H9 (cell line): Measurements from ENCODE around the gene F7. TPM values are rescaled to one million over a fixed set of nuclear protein-coding genes. Genes with fewer than 3 reads are reported as not detected.

Experiments used
- DNase-seq: peaks from one replicate; pipeline ENCODE4 v3.0.0-alpha.2; 2017
- H2AFZ ChIP-seq: one replicate; pipeline ENCODE4 v1.6.1; 2013; ENCODE audit warnings: mild to moderate bottlenecking, low read length, control low read depth, moderate library complexity
- H2AK5ac ChIP-seq: 2 replicates; pipeline ENCODE4 v1.6.1; 2013; ENCODE audit warnings: low read length, control low read depth, mixed read lengths; ENCODE audit not compliant: insufficient read length
- H2BK120ac ChIP-seq: one replicate; pipeline ENCODE4 v1.6.1; 2013; ENCODE audit warnings: low read depth, mild to moderate bottlenecking, low read length, control low read depth, inconsistent platforms; ENCODE audit not compliant: poor library complexity, severe bottlenecking
- H2BK12ac ChIP-seq: 2 replicates; pipeline ENCODE4 v1.6.1; 2013; ENCODE audit warnings: low read length, control low read depth, mixed read lengths, low read depth; ENCODE audit not compliant: insufficient read length
- H2BK15ac ChIP-seq: 2 replicates; pipeline ENCODE4 v1.6.1; 2013; ENCODE audit warnings: low read depth, low read length, control low read depth
- H2BK20ac ChIP-seq: one replicate; pipeline ENCODE4 v1.6.1; 2013; ENCODE audit warnings: low read depth, mild to moderate bottlenecking, low read length, control low read depth, inconsistent platforms; ENCODE audit not compliant: poor library complexity, severe bottlenecking
- H2BK5ac ChIP-seq: 2 replicates; pipeline ENCODE4 v1.6.1; 2013; ENCODE audit warnings: low read length, control low read depth, mixed read lengths; ENCODE audit not compliant: insufficient read length
- H3K14ac ChIP-seq: 2 replicates; pipeline ENCODE4 v1.6.1; 2013; ENCODE audit warnings: low read length, control low read depth; ENCODE audit not compliant: insufficient read depth
- H3K18ac ChIP-seq: 2 replicates; pipeline ENCODE4 v1.6.1; 2013; ENCODE audit warnings: low read depth, mild to moderate bottlenecking, mixed read lengths, low read length, control low read depth; ENCODE audit not compliant: insufficient read length
- H3K23ac ChIP-seq: 2 replicates; pipeline ENCODE4 v1.6.1; 2013; ENCODE audit warnings: low read length, control low read depth, mixed read lengths, low read depth; ENCODE audit not compliant: insufficient read length
- H3K23me2 ChIP-seq: 2 replicates; pipeline ENCODE4 v1.6.1; 2013; ENCODE audit warnings: low read depth, mild to moderate bottlenecking, mixed read lengths, low read length, control low read depth; ENCODE audit not compliant: insufficient read length, poor library complexity, severe bottlenecking
- H3K27ac ChIP-seq: 2 replicates; pipeline ENCODE4 v1.5.1; 2013; ENCODE audit warnings: low read length, control low read depth, mixed read lengths, low read depth; ENCODE audit not compliant: insufficient read length
- H3K27me3 ChIP-seq: 2 replicates; pipeline ENCODE4 v1.6.1; 2013; ENCODE audit warnings: low read length, control low read depth, inconsistent platforms; ENCODE audit not compliant: insufficient read depth
- H3K4ac ChIP-seq: 2 replicates; pipeline ENCODE4 v1.6.1; 2013; ENCODE audit warnings: low read depth, mild to moderate bottlenecking, control low read depth, inconsistent platforms, low read length, moderate library complexity
- H3K4me1 ChIP-seq: 2 replicates; pipeline ENCODE4 v1.6.1; 2013; ENCODE audit warnings: low read length, control low read depth, inconsistent platforms; ENCODE audit not compliant: insufficient read depth
- H3K4me2 ChIP-seq: 2 replicates; pipeline ENCODE4 v1.6.1; 2013; ENCODE audit warnings: low read length, control low read depth, mixed read lengths; ENCODE audit not compliant: insufficient read length, insufficient read depth
- H3K56ac ChIP-seq: 2 replicates; pipeline ENCODE4 v1.6.1; 2013; ENCODE audit warnings: low read depth, mild to moderate bottlenecking, mixed read lengths, low read length, control low read depth; ENCODE audit not compliant: insufficient read length
- H3K79me1 ChIP-seq: 2 replicates; pipeline ENCODE4 v1.6.1; 2013; ENCODE audit warnings: low read depth, mild to moderate bottlenecking, moderate library complexity, low read length, control low read depth, inconsistent platforms; ENCODE audit not compliant: insufficient read depth, poor library complexity, severe bottlenecking
- H3K79me2 ChIP-seq: 2 replicates; pipeline ENCODE4 v1.6.1; 2013; ENCODE audit warnings: low read length, control low read depth, inconsistent platforms; ENCODE audit not compliant: insufficient read depth
- H3K9ac ChIP-seq: 2 replicates; pipeline ENCODE4 v1.6.1; 2013; ENCODE audit warnings: low read length, control low read depth, mixed read lengths; ENCODE audit not compliant: insufficient read length; ENCODE audit errors: extremely low read depth
- H3K9me3 ChIP-seq: one replicate; pipeline ENCODE4 v1.6.1; 2013; ENCODE audit warnings: low read depth, low read length, inconsistent platforms; ENCODE audit not compliant: control insufficient read depth
- H3T11ph ChIP-seq: one replicate; pipeline ENCODE4 v1.6.1; 2013; ENCODE audit warnings: mild to moderate bottlenecking, low read length, control low read depth, inconsistent platforms
- H4K20me1 ChIP-seq: one replicate; pipeline ENCODE4 v1.6.1; 2013; ENCODE audit not compliant: control insufficient read depth, insufficient read length, insufficient read depth
- H4K5ac ChIP-seq: 2 replicates; pipeline ENCODE4 v1.6.1; 2013; ENCODE audit warnings: low read depth, mild to moderate bottlenecking, mixed read lengths, low read length, control low read depth; ENCODE audit not compliant: insufficient read length
- H4K8ac ChIP-seq: replicated peaks from 2 replicates; pipeline ENCODE4 v1.6.1; 2013; ENCODE audit warnings: low read length, control low read depth, mixed read lengths, low read depth; ENCODE audit not compliant: insufficient read length
- H4K91ac ChIP-seq: 2 replicates; pipeline ENCODE4 v1.6.1; 2013; ENCODE audit warnings: low read depth, mild to moderate bottlenecking, moderate library complexity, mixed read lengths, low read length, control low read depth; ENCODE audit not compliant: insufficient read length
- H3K27ac Mint-ChIP-seq, 3 experiments: 2 replicates in 2 of 3; 3 replicates in 1 of 3; pipeline ENCODE4 v1.8.0; 2020 to 2021; ENCODE audit warnings: mixed read lengths in 3 of 3, mild to moderate bottlenecking in 1 of 3, moderate library complexity in 1 of 3
- H3K27me3 Mint-ChIP-seq: 2 replicates; pipeline ENCODE4 v1.8.0; 2021; ENCODE audit warnings: low read depth, mild to moderate bottlenecking, moderate library complexity, mixed read lengths
- H3K36me3 Mint-ChIP-seq, 3 experiments: 2 replicates in 2 of 3; 3 replicates in 1 of 3; pipeline ENCODE4 v1.8.0; 2020 to 2021; ENCODE audit warnings: low read depth in 3 of 3, mixed read lengths in 3 of 3; ENCODE audit not compliant: insufficient read depth in 1 of 3
- H3K4me1 Mint-ChIP-seq, 2 experiments: 2 replicates each; pipeline ENCODE4 v1.8.0; 2020; ENCODE audit warnings: mixed read lengths in 2 of 2
- H3K4me3 Mint-ChIP-seq, 2 experiments: 2 replicates in 1 of 2; 3 replicates in 1 of 2; pipeline ENCODE4 v1.8.0; 2020 to 2021; ENCODE audit warnings: mild to moderate bottlenecking in 2 of 2, mixed read lengths in 2 of 2, moderate library complexity in 1 of 2
- H3K9me3 Mint-ChIP-seq, 2 experiments: 2 replicates in 1 of 2; 3 replicates in 1 of 2; pipeline ENCODE4 v1.8.0; 2020; ENCODE audit warnings: mild to moderate bottlenecking in 2 of 2, mixed read lengths in 2 of 2, moderate library complexity in 1 of 2
- CTCF ChIP-seq: fragments of 200-600 bp; sonication (generic); conservative IDR thresholded peaks from 3 replicates; pipeline ENCODE4 v1.8.0; 2021; ENCODE audit warnings: antibody characterized with exemption, mild to moderate bottlenecking
- WGBS: extraction: QIAGEN DNeasy Blood & Tissue Kit; methylation state at CpG from one replicate; pipeline ENCODE4 v1.1.7; 2013; ENCODE audit warnings: missing lambda C conversion rate, low lambda C conversion rate, mixed read lengths; ENCODE audit not compliant: insufficient read length; ENCODE audit errors: extremely low coverage; 5-methylcytosine and 5-hydroxymethylcytosine counted together
- total RNA-seq: library from RNA; stranded (reverse); gene quantifications from 2 replicates; pipeline ENCODE4 v1.2.1, GENCODE V29; 2021

F7 gene
- total RNA-seq, 1 experiment from 2014 or later, result 0.81 TPM

GRCh38 chr13:113073942-113074341, 31.6 kb upstream of the F7 start:
- Histone ChIP-seq H3K79me1 (no peaks in the 10 kb centered on the region), H2BK120ac (no peak overlapping the region), H3K23me2 (no peaks in the 10 kb centered on the region), H3K18ac (no peak overlapping the region), H2BK12ac (no peak overlapping the region), H3T11ph (no peak overlapping the region), H3K4me2 (no peak overlapping the region), H3K14ac (no peak overlapping the region), H3K79me2 (no peaks in the 10 kb centered on the region), H4K91ac (no peak overlapping the region), H2BK20ac (no peak overlapping the region), H3K27ac (no peak overlapping the region), H2BK15ac (no peak overlapping the region), H3K23ac (no peak overlapping the region), H3K56ac (no peak overlapping the region), H4K5ac (no peak overlapping the region), H3K4me1 (no peaks in the 10 kb centered on the region; the same call in 1 of the 2 replicates), H2AK5ac (no peak overlapping the region), H3K4ac (no peak overlapping the region), H2BK5ac (no peak overlapping the region), H3K9ac (no peak overlapping the region), H4K20me1 (no peaks in the 10 kb centered on the region), H3K27me3 (no peaks in the 10 kb centered on the region), H2AFZ (no peak overlapping the region), H4K8ac (no peak overlapping the region), H3K9me3 (no peaks in the 10 kb centered on the region)
- no peak for TF ChIP-seq CTCF
- Mint-ChIP-seq H3K4me1 (peaks cover 6% of the 10 kb centered on the region in 2 experiments), H3K36me3 (peaks cover 10 to 15% (median 13%) of the 10 kb centered on the region in 3 experiments; a peak in 5 of 7 replicates), H3K27ac (0 out of 7 replicates have a peak overlapping the region, but pooled peaks of 1 of the 3 experiments have one; percentile 51), H3K27me3 (no peaks in the 10 kb centered on the region), H3K9me3 (peaks cover 0 to 4% of the 10 kb centered on the region in 2 experiments; a peak in 2 of 5 replicates), H3K4me3 (no peak overlapping the region)
- DNase-seq, result no peak
- no CpG with 5 or more reads among the region's 11 CpGs for WGBS
